ENCODE data around the gene GREB1L. TPM values are rescaled to one million over a fixed set of nuclear protein-coding genes. Genes with fewer than 3 reads are reported as not detected.

The GREB1L gene
- total RNA-seq, 1 donor from 2014 or later, result 0.98 TPM

GRCh38 chr18:21386523-21387240 lies 144.7 kb downstream of the GREB1L start:
- no peaks in the 10 kb centered on the region for H3K9me3 ChIP-seq
- TF ChIP-seq POLR2A (IDR thresholded peaks at IDR 0.05) (no peak), CTCF (IDR thresholded peaks at IDR 0.05) (no peak)
- intact Hi-C loops (cut with DNase I), result no loop called here
- no peaks in the 10 kb centered on the region for H3K4me1 ChIP-seq
- H3K36me3 ChIP-seq, result no peaks in the 10 kb centered on the region
- no peak overlapping the region for H3K27ac ChIP-seq
- no peak for DNase-seq (ENCODE audit: extremely low spot score in 2 of 2)
- no peak overlapping the region for H3K4me3 ChIP-seq
- H3K27me3 ChIP-seq, result no peaks in the 10 kb centered on the region

- H3K4me1 ChIP-seq, result no peaks in the 10 kb centered on the region
- H3K36me3 ChIP-seq, result no peaks in the 10 kb centered on the region
Measured at GRCh38 chr18:21387886-21388285, 145.9 kb downstream of the GREB1L start.

GRCh38 chr18:21389283-21389682 lies 147.3 kb downstream of the GREB1L start:
- no peaks in the 10 kb centered on the region for H3K4me1 ChIP-seq
- H3K9me3 ChIP-seq, result no peaks in the 10 kb centered on the region
- no peaks in the 10 kb centered on the region for H3K36me3 ChIP-seq
- H3K4me3 ChIP-seq, result no peak overlapping the region
- DNase-seq (ENCODE audit: extremely low spot score in 2 of 2), result no peak
- TF ChIP-seq POLR2A (IDR thresholded peaks at IDR 0.05) (no peak), CTCF (IDR thresholded peaks at IDR 0.05) (no peak), POLR2AphosphoS5 (IDR thresholded peaks at IDR 0.05; ENCODE audit: insufficient read depth in 1 of 2, low read depth in 1 of 2) (no peak)
- H3K27me3 ChIP-seq, result no peaks in the 10 kb centered on the region
- intact Hi-C loops (cut with DNase I), result no loop called here
- H3K27ac ChIP-seq, result no peak overlapping the region

More at GRCh38 chr18:21387886-21388285, 145.9 kb downstream of the GREB1L start:
- Histone ChIP-seq H3K27me3 (no peaks in the 10 kb centered on the region), H3K27ac (no peak overlapping the region), H3K4me3 (no peak overlapping the region), H3K9me3 (no peaks in the 10 kb centered on the region)
- intact Hi-C loops (cut with DNase I), result no loop called here
- no peak for DNase-seq (ENCODE audit: extremely low spot score in 2 of 2)
- TF ChIP-seq POLR2A (IDR thresholded peaks at IDR 0.05), result no peak
- TF ChIP-seq CTCF (IDR thresholded peaks at IDR 0.05), result no peak
- no peak for TF ChIP-seq POLR2AphosphoS5 (IDR thresholded peaks at IDR 0.05; ENCODE audit: insufficient read depth in 1 of 2, low read depth in 1 of 2)

GRCh38 chr18:21389903-21390302 lies 147.9 kb downstream of the GREB1L start:
- H3K27ac ChIP-seq, result no peak overlapping the region
- no peaks in the 10 kb centered on the region for H3K36me3 ChIP-seq
- no peaks in the 10 kb centered on the region for H3K27me3 ChIP-seq
- TF ChIP-seq POLR2AphosphoS5 (IDR thresholded peaks at IDR 0.05; ENCODE audit: insufficient read depth in 1 of 2, low read depth in 1 of 2), result no peak
- no peak for TF ChIP-seq POLR2A (IDR thresholded peaks at IDR 0.05)
- no peak for TF ChIP-seq CTCF (IDR thresholded peaks at IDR 0.05)
- H3K4me3 ChIP-seq, result no peak overlapping the region
- H3K4me1 ChIP-seq, result no peaks in the 10 kb centered on the region
- no peak for DNase-seq (ENCODE audit: extremely low spot score in 2 of 2)
- intact Hi-C loops (cut with DNase I), result no loop called here
- H3K9me3 ChIP-seq, result no peaks in the 10 kb centered on the region

GRCh38 chr18:21391074-21391673 lies 149.1 kb downstream of the GREB1L start:
- TF ChIP-seq POLR2AphosphoS5 (IDR thresholded peaks at IDR 0.05; ENCODE audit: insufficient read depth in 1 of 2, low read depth in 1 of 2) (no peak), POLR2A (IDR thresholded peaks at IDR 0.05) (no peak), CTCF (IDR thresholded peaks at IDR 0.05) (no peak)
- Histone ChIP-seq H3K9me3 (no peaks in the 10 kb centered on the region), H3K4me3 (no peak overlapping the region), H3K27ac (no peak overlapping the region), H3K27me3 (no peaks in the 10 kb centered on the region), H3K4me1 (no peaks in the 10 kb centered on the region), H3K36me3 (no peaks in the 10 kb centered on the region)
- intact Hi-C loops (cut with DNase I), result no loop called here
- no peak for DNase-seq (ENCODE audit: extremely low spot score in 2 of 2)

Measured in vagina (tissue), 2 donors.